ENCODE measurements around the gene MAN1A1. TPM values are rescaled to one million over a fixed set of nuclear protein-coding genes. Genes with fewer than 3 reads are reported as not detected.

MAN1A1 gene
- total and polyA plus RNA-seq, 2 of the 8 experiments (the other 6 are each of a cell fraction or from before 2014, with no cell fraction given), result 1.8 to 5.4 TPM

- H2BK15ac ChIP-seq (ENCODE audit: low read length), result no peak overlapping the region
- no peak overlapping the region for H3K27ac ChIP-seq (ENCODE audit: low read depth, low read length)
- H3K4me3 ChIP-seq (ENCODE audit: extremely low read depth in 1 of 4, insufficient read depth in 2 of 4, low read depth in 3 of 4, low read length in 4 of 4), result no peak overlapping the region
- FAIRE-seq (no peak), DNase-seq (ENCODE audit: low read depth in 1 of 2, low spot score in 2 of 2) (no peak)
- H3K79me2 ChIP-seq (ENCODE audit: control insufficient read depth in 1 of 2, insufficient read depth in 2 of 2, low read length in 2 of 2), result no peaks in the 10 kb centered on the region
- H4K91ac ChIP-seq (replicated peaks; ENCODE audit: insufficient read length, low read length), result no peak overlapping the region
- H2BK12ac ChIP-seq (ENCODE audit: low read depth, low read length), result no peak overlapping the region
- no peak overlapping the region for H3K23ac ChIP-seq (ENCODE audit: insufficient read length)
- H2AFZ ChIP-seq (ENCODE audit: low read length), result no peak overlapping the region
- H3K79me1 ChIP-seq (ENCODE audit: low read depth, low read length), result no peaks in the 10 kb centered on the region
- TF ChIP-seq KDM1A (IDR thresholded peaks at IDR 0.05; ENCODE audit: borderline replicate concordance, low read length), result no peak
- TF ChIP-seq SUZ12 (IDR thresholded peaks at IDR 0.05; ENCODE audit: low read length), result no peak
- TF ChIP-seq TEAD4 (IDR thresholded peaks at IDR 0.05; ENCODE audit: low read depth, low read length), result no peak
- no peak for TF ChIP-seq FOSL1 (IDR thresholded peaks at IDR 0.05; ENCODE audit: insufficient read depth, low read depth, low read length)
- no peak for TF ChIP-seq CREB1 (IDR thresholded peaks at IDR 0.05)
- TF ChIP-seq CBX8 (IDR thresholded peaks at IDR 0.05; ENCODE audit: borderline replicate concordance, low read depth, low read length), result no peak
- ChIA-PET CTCF (ENCODE audit: partially characterized antibody) (interaction anchor here (0.7 to 1.0 kb wide), 2 partner anchors 8 to 395 kb away, joined by 3 to 4 read pairs; no protein-coding TSS in a partner anchor), POLR2A (ENCODE audit: partially characterized antibody) (no interaction called here)
- H4K8ac ChIP-seq (ENCODE audit: extremely low read depth, insufficient read depth, low read length), result no peak overlapping the region
- H3K9me3 ChIP-seq (ENCODE audit: insufficient read depth in 2 of 2, low read depth in 1 of 2, low read length in 1 of 2), result no peaks in the 10 kb centered on the region
- no peak overlapping the region for H3K14ac ChIP-seq (ENCODE audit: insufficient read length)
- H2BK5ac ChIP-seq (ENCODE audit: low read depth, low read length), result no peak overlapping the region
- 94% methylated on average over 1 of the region's 1 CpG; no CpG with 5 or more reads in 1 of the 2 experiments for WGBS, 2 experiments (ENCODE audit: extremely low coverage in 1 of 2, insufficient coverage in 1 of 2, insufficient read length in 1 of 2, insufficient replicate concordance in 2 of 2, low coverage in 1 of 2, low lambda C conversion rate in 2 of 2, missing lambda C conversion rate in 1 of 2)
- no peaks in the 10 kb centered on the region for H3K4me1 ChIP-seq (replicated peaks in 1 of 4; ENCODE audit: control insufficient read depth in 3 of 4, insufficient read depth in 4 of 4, low read length in 3 of 4)
- H3K18ac ChIP-seq (ENCODE audit: extremely low read depth, low read length), result no peak overlapping the region
- H3K56ac ChIP-seq (replicated peaks; ENCODE audit: insufficient read length, low read depth, low read length), result no peak overlapping the region
- H3K4me2 ChIP-seq (ENCODE audit: insufficient read depth in 1 of 2, low read depth in 2 of 2, low read length in 2 of 2), result no peak overlapping the region
- no peak overlapping the region for H3K4ac ChIP-seq (replicated peaks; ENCODE audit: insufficient read length, low read depth, low read length)
- H2BK20ac ChIP-seq (ENCODE audit: low read length), result no peak overlapping the region
- H4K5ac ChIP-seq (ENCODE audit: insufficient read length, low read depth, low read length), result no peak overlapping the region
- H3K23me2 ChIP-seq (ENCODE audit: low read depth, low read length), result no peaks in the 10 kb centered on the region
- no peak overlapping the region for H2AK5ac ChIP-seq (ENCODE audit: low read depth, low read length)
- H4K20me1 ChIP-seq (replicated peaks in 1 of 2; ENCODE audit: control insufficient read depth in 1 of 2, insufficient read depth in 2 of 2, low read length in 2 of 2), result no peaks in the 10 kb centered on the region
- H3K9ac ChIP-seq (replicated peaks in 1 of 4; ENCODE audit: extremely low read depth in 1 of 4, low read depth in 3 of 4, low read length in 3 of 4), result no peak overlapping the region
- no peaks in the 10 kb centered on the region for H3K36me3 ChIP-seq (ENCODE audit: control insufficient read depth in 2 of 4, insufficient read depth in 4 of 4, low read length in 3 of 4)
- H3K27me3 ChIP-seq (replicated peaks in 1 of 4; ENCODE audit: control insufficient read depth in 3 of 4, extremely low read depth in 1 of 4, insufficient read depth in 3 of 4, low read length in 3 of 4), result no peaks in the 10 kb centered on the region
- no peak overlapping the region for H2BK120ac ChIP-seq (replicated peaks; ENCODE audit: low read depth, low read length)
Measured at GRCh38 chr6:119318730-119319129, 30.8 kb downstream of the MAN1A1 start.
